ENCODE measurements around the gene MESP1.

GRCh38 chr15:89790661-89791060 lies 39.6 kb upstream of the MESP1 start:
- TF ChIP-seq POLR2A (IDR thresholded peaks at IDR 0.05; ENCODE audit: low read depth, low read length) (no peak), CTCF (IDR thresholded peaks at IDR 0.05 in 2 of 3, conservative IDR thresholded peaks at IDR 0.05 in 1 of 3; ENCODE audit: control insufficient read depth in 2 of 3, extremely low read depth in 1 of 3, insufficient read depth in 1 of 3, low read depth in 3 of 3, low read length in 3 of 3) (no peak), GABPA (IDR thresholded peaks at IDR 0.05; ENCODE audit: low read depth) (no peak), CREB1 (IDR thresholded peaks at IDR 0.05; ENCODE audit: low read depth) (no peak), CHD1 (IDR thresholded peaks at IDR 0.05; ENCODE audit: low read depth, low read length) (no peak), SUPT20H (IDR thresholded peaks at IDR 0.05; ENCODE audit: borderline replicate concordance, control insufficient read depth, low read depth, low read length) (no peak), RFX5 (IDR thresholded peaks at IDR 0.05; ENCODE audit: low read depth, low read length) (no peak), ZNF274 (IDR thresholded peaks at IDR 0.05; ENCODE audit: insufficient read depth, insufficient read length) (no peak), ZBTB40 (IDR thresholded peaks at IDR 0.05; ENCODE audit: borderline replicate concordance) (no peak)

Measured in GM12878 (cell line).